K562 (cell line): ENCODE results near the gene MGP. TPM values are rescaled to one million over a fixed set of nuclear protein-coding genes. Genes with fewer than 3 reads are reported as not detected.

Experiments used
- ATAC-seq: fragments of 200-7000 bp; cut with Tn5 transposase; 3 replicates; pipeline ENCODE4 v1.9.1; 2020; ENCODE audit warnings: moderate library complexity
- BruUV-seq: library from RNA; stranded (reverse); fragments of 400-500 nt; replicated peaks from 2 replicates; lab custom pipeline; 2021; lab: Mats Ljungman, UMichigan
- CTCF ChIA-PET: fragments of 300-600 bp; formaldehyde crosslinking; extraction: SDS; loops from one replicate; lab custom pipeline; 2021; ENCODE audit warnings: low intra/inter-chr PET ratio; lab: Yijun Ruan, JAX
- POLR2A ChIA-PET: fragments of 300-600, 350-650 bp; sonication (Branson Sonifier 250); formaldehyde crosslinking; extraction: SDS; loops from one replicate; lab custom pipeline; 2021; ENCODE audit warnings: antibody characterized with exemption, inconsistent platforms; lab: Yijun Ruan, JAX
- DNase-seq, 4 experiments: peaks; one replicate each; pipeline versions ENCODE4 v3.0.0 to v3.0.0-alpha.2; 2011 to 2018; ENCODE audit warnings: low spot score in 3 of 4, mixed read lengths in 3 of 4; ENCODE audit errors: extremely low read depth in 1 of 4
- FAIRE-seq: peaks from 2 replicates; lab custom pipeline; 2011; peaks lifted over from hg19 to GRCh38; lab: Jason Lieb, UNC
- H2AFZ ChIP-seq: 2 replicates; pipeline ENCODE4 v1.6.0; 2011; ENCODE audit warnings: low read depth, low read length, control low read depth, inconsistent platforms
- H3K27ac ChIP-seq: fragments of 200-600 bp; 3 replicates; pipeline ENCODE4 v1.8.0; 2011; ENCODE audit warnings: low read depth, mild to moderate bottlenecking, control low read depth, inconsistent platforms, low read length, moderate library complexity, mixed read lengths; ENCODE audit errors: extremely low read depth
- H3K27me3 ChIP-seq, 2 experiments: fragments of 300-600 bp in 1 of 2; 2 replicates in 1 of 2; 3 replicates in 1 of 2; pipeline versions ENCODE4 v1.6.0 to v1.8.0; 2011; ENCODE audit warnings: inconsistent platforms in 2 of 2, low read length in 2 of 2, mild to moderate bottlenecking in 1 of 2, mixed read lengths in 1 of 2, moderate library complexity in 1 of 2; ENCODE audit not compliant: control insufficient read depth in 2 of 2, insufficient read depth in 2 of 2
- H3K36me3 ChIP-seq: fragments of 300-600 bp; 3 replicates; pipeline ENCODE4 v1.8.0; 2011; ENCODE audit warnings: mild to moderate bottlenecking, low read length, inconsistent platforms; ENCODE audit not compliant: control insufficient read depth, insufficient read depth
- H3K4me1 ChIP-seq, 2 experiments: fragments of 200-600 bp in 1 of 2; replicated peaks in 1 of 2; 2 replicates in 1 of 2; 3 replicates in 1 of 2; pipeline versions ENCODE4 v1.5.1 to v1.8.0; 2011; ENCODE audit warnings: inconsistent platforms in 2 of 2, low read length in 2 of 2, mild to moderate bottlenecking in 1 of 2, mixed read lengths in 1 of 2, moderate library complexity in 1 of 2; ENCODE audit not compliant: control insufficient read depth in 2 of 2, insufficient read depth in 2 of 2
- H3K4me2 ChIP-seq: 2 replicates; pipeline ENCODE4 v1.6.1; 2011; ENCODE audit warnings: low read length, control low read depth, inconsistent platforms, mixed read lengths; ENCODE audit not compliant: insufficient read depth
- H3K4me3 ChIP-seq: fragments of 200-600 bp; sonication (generic), shearing (Covaris generic); 2 replicates; pipeline ENCODE4 v1.5.1; 2016; ENCODE audit warnings: control low read depth, inconsistent platforms
- H3K79me2 ChIP-seq: fragments of 200-600 bp; 3 replicates; pipeline ENCODE4 v1.8.0; 2011; ENCODE audit warnings: low read length, inconsistent platforms; ENCODE audit not compliant: control insufficient read depth, insufficient read depth
- H3K9ac ChIP-seq, 2 experiments: 2 replicates each; pipeline versions ENCODE4 v1.6.0 to v1.6.1; 2011; ENCODE audit warnings: low read depth in 2 of 2, low read length in 2 of 2, control low read depth in 1 of 2, inconsistent platforms in 1 of 2, mild to moderate bottlenecking in 1 of 2, mixed read lengths in 1 of 2; ENCODE audit not compliant: insufficient read depth in 1 of 2
- H3K9me1 ChIP-seq: one replicate; pipeline ENCODE4 v1.6.0; 2011; ENCODE audit warnings: inconsistent platforms, mild to moderate bottlenecking, low read length, moderate library complexity; ENCODE audit not compliant: control insufficient read depth, insufficient read depth
- H3K9me3 ChIP-seq: replicated peaks from 2 replicates; pipeline ENCODE4 v1.5.1; 2011; ENCODE audit warnings: low read depth, low read length, inconsistent platforms; ENCODE audit not compliant: control insufficient read depth, insufficient read depth
- H4K20me1 ChIP-seq: replicated peaks from 2 replicates; pipeline ENCODE4 v1.6.1; 2011; ENCODE audit warnings: low read length, inconsistent platforms, mixed read lengths; ENCODE audit not compliant: control insufficient read depth, insufficient read depth
- CHD1 ChIP-seq: fragments of 200-600 bp; sonication (generic); IDR thresholded peaks from one replicate; pipeline ENCODE4 v1.6.1; 2012; ENCODE audit warnings: mild to moderate bottlenecking, moderate library complexity, low read length, inconsistent platforms
- EGR1 ChIP-seq: fragments of 450-650 bp; conservative IDR thresholded peaks from 2 replicates; pipeline ENCODE4 v1.6.1; 2017; ENCODE audit warnings: mild to moderate bottlenecking
- GABPB2 ChIP-seq: fragments of 250-450 bp; sonication (Bioruptor Pico); conservative IDR thresholded peaks from 2 replicates; pipeline ENCODE4 v1.5.1; 2021; ENCODE audit warnings: mild to moderate bottlenecking
- JUN ChIP-seq, 2 experiments: sonication (generic) in 1 of 2; formaldehyde crosslinking in 1 of 2; IDR thresholded peaks; 2 replicates each; pipeline versions ENCODE4 v1.6.1 to v1.8.0; 2012 to 2022; ENCODE audit warnings: borderline replicate concordance in 2 of 2, mild to moderate bottlenecking in 2 of 2, improper control_type of control experiment in 1 of 2, low read depth in 1 of 2, low read length in 1 of 2, missing genetic modification reagents in 1 of 2
- KAT7 ChIP-seq: sonication (generic); formaldehyde crosslinking; IDR thresholded peaks from 2 replicates; pipeline ENCODE4 v1.8.0; 2022; ENCODE audit warnings: missing genetic modification reagents, mild to moderate bottlenecking, borderline replicate concordance
- MCM5 ChIP-seq: fragments of 450-650 bp; IDR thresholded peaks from 2 replicates; pipeline ENCODE4 v1.6.1; 2016; ENCODE audit warnings: low read depth
- MGA ChIP-seq: fragments of 450-650 bp; IDR thresholded peaks from 2 replicates; pipeline ENCODE4 v1.6.1; 2016; ENCODE audit warnings: mild to moderate bottlenecking, moderate library complexity
- NBN ChIP-seq: fragments of 450-650 bp; IDR thresholded peaks from 2 replicates; pipeline ENCODE4 v1.6.1; 2016; ENCODE audit warnings: low read depth, mild to moderate bottlenecking
- PHB2 ChIP-seq: fragments of 450-650 bp; IDR thresholded peaks from 2 replicates; pipeline ENCODE4 v1.6.1; 2017; ENCODE audit warnings: low read depth
- PML ChIP-seq: IDR thresholded peaks from 2 replicates; pipeline ENCODE4 v1.6.1; 2012; ENCODE audit warnings: low read length, inconsistent platforms
- SMARCA4 ChIP-seq: fragments of 450-650 bp; IDR thresholded peaks from 2 replicates; pipeline ENCODE4 v1.6.1; 2016
- ZNF121 ChIP-seq: sonication (generic); formaldehyde crosslinking; conservative IDR thresholded peaks from 2 replicates; pipeline ENCODE4 v1.8.0; 2022; ENCODE audit warnings: missing genetic modification reagents
- ZNF511 ChIP-seq: sonication (generic); formaldehyde crosslinking; IDR thresholded peaks from 2 replicates; pipeline ENCODE4 v1.8.0; 2022; ENCODE audit warnings: mild to moderate bottlenecking, missing genetic modification reagents
- ZSCAN32 ChIP-seq: fragments of 450-650 bp; formaldehyde crosslinking; IDR thresholded peaks from 2 replicates; pipeline ENCODE4 v1.4.0; 2020; ENCODE audit warnings: mild to moderate bottlenecking, moderate library complexity
- in situ Hi-C: fragments of 300-500 bp; cut with MboI; formaldehyde crosslinking; loops from 4 replicates; pipeline ENCODE4 v1.15.0; 2018; ENCODE audit warnings: inconsistent platforms, mixed read lengths
- intact Hi-C: fragments of 100-400 bp; cut with micrococcal nuclease; formaldehyde crosslinking; loops from 2 replicates; pipeline ENCODE4 v1.14.2; 2022
- polyA plus RNA-seq, 8 experiments: library from polyadenylated mRNA; depleted of rRNA in 4 of 8; stranded (reverse) in 5 of 8; unstranded in 3 of 8; fragments of >200 nt; fragmentation: Nextera tagmentation in 2 of 8; fragmentation: Illumina TruSeq in 1 of 8; extraction: Ambion mirVana in 2 of 8; extraction: Trizol in 1 of 8; gene quantifications; 2 replicates each; pipeline versions ENCODE4 v1.2.1 to v1.2.3, GENCODE V29; 2011 to 2014; ENCODE audit warnings: inconsistent platforms in 1 of 8, missing spikeins in 1 of 8
- total RNA-seq, 7 experiments: library from RNA; depleted of rRNA in 6 of 7; stranded (reverse); fragments of >200 nt in 6 of 7; fragmentation: Illumina TruSeq in 2 of 7; extraction: Trizol in 2 of 7; gene quantifications; 2 replicates each; pipeline versions ENCODE4 v1.2.1 to v1.2.3, GENCODE V29; 2011 to 2021; ENCODE audit warnings: low replicate concordance in 1 of 7

MGP gene
- total and polyA plus RNA-seq, 9 of the 15 experiments (the other 6 are each of a cell fraction or from before 2014, with no cell fraction given) = 1.2 TPM; not detected in 8

GRCh38 chr12:14852880-14853279 lies 32.8 kb downstream of the MGP start:
- no peaks in the 10 kb centered on the region for H3K9me3 ChIP-seq
- H3K27ac ChIP-seq = no peak overlapping the region
- BruUV-seq = no TSS peak
- DNase-seq = no peak
- no peaks in the 10 kb centered on the region for H4K20me1 ChIP-seq
- no peak overlapping the region for H3K9ac ChIP-seq
- TF ChIP-seq ZNF121 (CRISPR knock-in tag) = no peak
- no peak for TF ChIP-seq NBN
- no peak for TF ChIP-seq PHB2
- no peak for TF ChIP-seq CHD1
- TF ChIP-seq MCM5 = no peak
- TF ChIP-seq MGA = no peak
- TF ChIP-seq EGR1 = no peak
- TF ChIP-seq SMARCA4 = no peak
- TF ChIP-seq PML = no peak
- TF ChIP-seq ZNF511 (CRISPR knock-in tag) = no peak
- no peak for TF ChIP-seq GABPB2 (CRISPR knock-in tag)
- no peak for TF ChIP-seq ZSCAN32 (CRISPR knock-in tag)
- TF ChIP-seq JUN (IDR thresholded peaks at IDR 0.05; ENCODE audit: borderline replicate concordance, low read depth, low read length) = no peak
- TF ChIP-seq JUN (CRISPR knock-in tag; IDR thresholded peaks at IDR 0.05; ENCODE audit: borderline replicate concordance) = no peak
- no peak for TF ChIP-seq KAT7 (CRISPR knock-in tag)
- H3K9me1 ChIP-seq = no peaks in the 10 kb centered on the region
- intact Hi-C loops = no loop called here
- H3K4me1 ChIP-seq = no peaks in the 10 kb centered on the region
- ChIA-PET POLR2A (no interaction called here), CTCF (no interaction called here)
- ATAC-seq = no peak
- H2AFZ ChIP-seq = no peak overlapping the region
- H3K27me3 ChIP-seq = no peaks in the 10 kb centered on the region
- H3K4me3 ChIP-seq = no peak overlapping the region
- no peaks in the 10 kb centered on the region for H3K36me3 ChIP-seq
- in situ Hi-C loops = no loop called here
- H3K79me2 ChIP-seq = no peaks in the 10 kb centered on the region
- no peak overlapping the region for H3K4me2 ChIP-seq
- no peak for FAIRE-seq
